Measurements from ENCODE around the gene PDZD2.
A peak's percentile ranks its signal among the peaks of the same experiment; 100 is the strongest.
"Not testable (repeated sequence)": the region's sequence is repeated elsewhere in the genome, so short reads cannot be mapped to it uniquely, and the experiment has no call there.

PDZD2 gene

GRCh38 chr5:32031089-32031488 is 392.2 kb downstream of the PDZD2 start:
- Histone ChIP-seq H4K91ac (ENCODE audit: low read depth, low read length) (no peak overlapping the region), H3K79me2 (ENCODE audit: control insufficient read depth, insufficient read depth, low read length, poor library complexity) (no peaks in the 10 kb centered on the region), H2AFZ (ENCODE audit: insufficient read depth, low read length, poor library complexity) (no peak overlapping the region), H3K4me1 (ENCODE audit: control insufficient read depth in 1 of 2, insufficient read depth in 2 of 2, low read length in 2 of 2) (peaks cover 2 to 13% of the 10 kb centered on the region in 2 experiments), H3K9ac (ENCODE audit: low read length) (no peak overlapping the region), H2BK12ac (ENCODE audit: low read length) (no peak overlapping the region), H3K4me3 (ENCODE audit: low read depth, low read length) (no peak overlapping the region), H2BK120ac (ENCODE audit: insufficient read depth, low read length, poor library complexity) (no peak overlapping the region), H3K4ac (ENCODE audit: low read depth, low read length) (no peak overlapping the region), H3K23ac (ENCODE audit: low read length) (no peak overlapping the region), H2BK5ac (ENCODE audit: low read depth, low read length, poor library complexity) (no peak overlapping the region), H4K8ac (ENCODE audit: low read depth, low read length) (no peak overlapping the region), H3K18ac (ENCODE audit: low read length) (no peak overlapping the region), H4K12ac (ENCODE audit: low read depth, low read length) (no peak overlapping the region), H2AK5ac (ENCODE audit: low read length) (no peak overlapping the region), H3K79me1 (ENCODE audit: low read length) (peaks cover 2% of the 10 kb centered on the region), H3K9me3 (ENCODE audit: insufficient read depth, low read depth, low read length) (no peaks in the 10 kb centered on the region), H3K27ac (ENCODE audit: low read depth, low read length) (no peak overlapping the region), H3K4me2 (ENCODE audit: low read length) (no peak overlapping the region), H3K27me3 (ENCODE audit: insufficient read depth, low read length) (no peaks in the 10 kb centered on the region), H3K36me3 (ENCODE audit: control insufficient read depth in 1 of 2, insufficient read depth in 2 of 2, low read length in 2 of 2) (no peaks in the 10 kb centered on the region), H3K14ac (ENCODE audit: low read length) (no peak overlapping the region)
- DNase-seq, result peak; percentile 14 to 41
- WGBS (ENCODE audit: extremely low coverage, insufficient coverage, insufficient read length), result no CpG with 5 or more reads among the region's 4 CpGs

- Histone ChIP-seq H4K91ac (ENCODE audit: low read depth, low read length) (no peak overlapping the region), H3K14ac (ENCODE audit: low read length) (no peak overlapping the region), H3K4me3 (ENCODE audit: low read depth, low read length) (no peak overlapping the region), H3K23ac (ENCODE audit: low read length) (no peak overlapping the region), H2BK5ac (ENCODE audit: low read depth, low read length, poor library complexity) (no peak overlapping the region), H3K4me1 (ENCODE audit: control insufficient read depth in 1 of 2, insufficient read depth in 2 of 2, low read length in 2 of 2) (peaks cover 7 to 9% of the 10 kb centered on the region in 2 experiments), H3K18ac (ENCODE audit: low read length) (no peak overlapping the region), H3K27ac (ENCODE audit: low read depth, low read length) (no peak overlapping the region), H3K79me1 (ENCODE audit: low read length) (no peaks in the 10 kb centered on the region), H2BK12ac (ENCODE audit: low read length) (no peak overlapping the region), H2AFZ (ENCODE audit: insufficient read depth, low read length, poor library complexity) (no peak overlapping the region), H3K4me2 (ENCODE audit: low read length) (no peak overlapping the region), H3K9ac (ENCODE audit: low read length) (no peak overlapping the region), H2AK5ac (ENCODE audit: low read length) (no peak overlapping the region), H3K36me3 (ENCODE audit: control insufficient read depth in 1 of 2, insufficient read depth in 2 of 2, low read length in 2 of 2) (peaks cover 3 to 9% of the 10 kb centered on the region in 2 experiments), H4K8ac (ENCODE audit: low read depth, low read length) (no peak overlapping the region), H3K79me2 (ENCODE audit: control insufficient read depth, insufficient read depth, low read length, poor library complexity) (no peaks in the 10 kb centered on the region), H2BK120ac (ENCODE audit: insufficient read depth, low read length, poor library complexity) (no peak overlapping the region), H3K9me3 (ENCODE audit: insufficient read depth, low read depth, low read length) (peaks cover 21% of the 10 kb centered on the region), H3K4ac (ENCODE audit: low read depth, low read length) (no peak overlapping the region), H4K12ac (ENCODE audit: low read depth, low read length) (no peak overlapping the region), H3K27me3 (ENCODE audit: insufficient read depth, low read length) (no peaks in the 10 kb centered on the region)
- no peak for DNase-seq
- WGBS (ENCODE audit: extremely low coverage, insufficient coverage, insufficient read length), result no CpG with 5 or more reads among the region's 2 CpGs
Observed at GRCh38 chr5:32038523-32038922, 399.6 kb downstream of the PDZD2 start.

GRCh38 chr5:32039133-32039532 is 400.2 kb downstream of the PDZD2 start:
- not testable (repeated sequence) for H4K91ac ChIP-seq (ENCODE audit: low read depth, low read length); H2BK5ac ChIP-seq (ENCODE audit: low read depth, low read length, poor library complexity); H2BK120ac ChIP-seq (ENCODE audit: insufficient read depth, low read length, poor library complexity); H3K4me1 ChIP-seq (ENCODE audit: control insufficient read depth in 1 of 2, insufficient read depth in 2 of 2, low read length in 2 of 2); H3K27me3 ChIP-seq (ENCODE audit: insufficient read depth, low read length); H2BK12ac ChIP-seq (ENCODE audit: low read length); H3K36me3 ChIP-seq (ENCODE audit: control insufficient read depth in 1 of 2, insufficient read depth in 2 of 2, low read length in 2 of 2); H3K27ac ChIP-seq (ENCODE audit: low read depth, low read length); H3K9ac ChIP-seq (ENCODE audit: low read length); H3K18ac ChIP-seq (ENCODE audit: low read length); H3K79me2 ChIP-seq (ENCODE audit: control insufficient read depth, insufficient read depth, low read length, poor library complexity); H2AFZ ChIP-seq (ENCODE audit: insufficient read depth, low read length, poor library complexity); H3K4me2 ChIP-seq (ENCODE audit: low read length); DNase-seq; H3K4ac ChIP-seq (ENCODE audit: low read depth, low read length); H4K12ac ChIP-seq (ENCODE audit: low read depth, low read length); H3K79me1 ChIP-seq (ENCODE audit: low read length); H2AK5ac ChIP-seq (ENCODE audit: low read length); H3K14ac ChIP-seq (ENCODE audit: low read length); H3K23ac ChIP-seq (ENCODE audit: low read length); H4K8ac ChIP-seq (ENCODE audit: low read depth, low read length); H3K4me3 ChIP-seq (ENCODE audit: low read depth, low read length)
- no CpG with 5 or more reads among the region's 22 CpGs for WGBS (ENCODE audit: extremely low coverage, insufficient coverage, insufficient read length)
- H3K9me3 ChIP-seq (ENCODE audit: insufficient read depth, low read depth, low read length), result peaks cover 21% of the 10 kb centered on the region

- H3K36me3 ChIP-seq (ENCODE audit: control insufficient read depth in 1 of 2, insufficient read depth in 2 of 2, low read length in 2 of 2); H3K4ac ChIP-seq (ENCODE audit: low read depth, low read length); H2BK5ac ChIP-seq (ENCODE audit: low read depth, low read length, poor library complexity); H4K8ac ChIP-seq (ENCODE audit: low read depth, low read length); H3K4me1 ChIP-seq (ENCODE audit: control insufficient read depth in 1 of 2, insufficient read depth in 2 of 2, low read length in 2 of 2); H3K14ac ChIP-seq (ENCODE audit: low read length); H4K91ac ChIP-seq (ENCODE audit: low read depth, low read length); H3K79me2 ChIP-seq (ENCODE audit: control insufficient read depth, insufficient read depth, low read length, poor library complexity); H3K79me1 ChIP-seq (ENCODE audit: low read length); H2AK5ac ChIP-seq (ENCODE audit: low read length); H2BK12ac ChIP-seq (ENCODE audit: low read length); H4K12ac ChIP-seq (ENCODE audit: low read depth, low read length); H3K18ac ChIP-seq (ENCODE audit: low read length); H3K27me3 ChIP-seq (ENCODE audit: insufficient read depth, low read length); H2BK120ac ChIP-seq (ENCODE audit: insufficient read depth, low read length, poor library complexity); H3K9ac ChIP-seq (ENCODE audit: low read length); H3K4me3 ChIP-seq (ENCODE audit: low read depth, low read length); H3K27ac ChIP-seq (ENCODE audit: low read depth, low read length); DNase-seq; H2AFZ ChIP-seq (ENCODE audit: insufficient read depth, low read length, poor library complexity); H3K23ac ChIP-seq (ENCODE audit: low read length); H3K4me2 ChIP-seq (ENCODE audit: low read length): not testable (repeated sequence)
- WGBS (ENCODE audit: extremely low coverage, insufficient coverage, insufficient read length), result no CpG with 5 or more reads among the region's 26 CpGs
- H3K9me3 ChIP-seq (ENCODE audit: insufficient read depth, low read depth, low read length), result peaks cover 21% of the 10 kb centered on the region
Observed at GRCh38 chr5:32039601-32040000, 400.7 kb downstream of the PDZD2 start.
